BE2C (cell line): ENCODE results near the gene FLVCR2.
A peak's percentile ranks its signal among the peaks of the same experiment; 100 is the strongest.

Experiments used
- DNase-seq: peaks from one replicate; pipeline ENCODE4 v3.0.0-alpha.2; 2020
- H3K27me3 ChIP-seq: fragments of 250-450 bp; sonication (Bioruptor Pico); 2 replicates; pipeline ENCODE4 v1.5.1; 2020; ENCODE audit warnings: mild to moderate bottlenecking
- H3K36me3 ChIP-seq: fragments of 250-450 bp; sonication (Bioruptor Pico); 2 replicates; pipeline ENCODE4 v1.5.1; 2020; ENCODE audit warnings: mild to moderate bottlenecking
- H3K4me1 ChIP-seq: fragments of 250-450 bp; sonication (Bioruptor Pico); 2 replicates; pipeline ENCODE4 v1.5.1; 2020
- H3K4me3 ChIP-seq: 2 replicates; pipeline ENCODE4 v1.5.1; 2011; ENCODE audit warnings: low read depth, low read length
- H3K9me3 ChIP-seq: fragments of 250-450 bp; sonication (Bioruptor Pico); 2 replicates; pipeline ENCODE4 v1.5.1; 2020
- CTCF ChIP-seq: IDR thresholded peaks from 2 replicates; pipeline ENCODE4 v1.5.1; 2012; ENCODE audit warnings: mild to moderate bottlenecking, low read depth, low read length

Gene FLVCR2

GRCh38 chr14:75572104-75572503 lies 6.3 kb upstream of the FLVCR2 start:
- no peak overlapping the region for H3K4me3 ChIP-seq
- DNase-seq: no peak
- H3K9me3 ChIP-seq: no peaks in the 10 kb centered on the region
- no peaks in the 10 kb centered on the region for H3K36me3 ChIP-seq
- TF ChIP-seq CTCF: no peak
- H3K4me1 ChIP-seq: no peaks in the 10 kb centered on the region
- peaks cover 5% of the 10 kb centered on the region for H3K27me3 ChIP-seq

- Histone ChIP-seq H3K36me3 (no peaks in the 10 kb centered on the region), H3K4me1 (no peaks in the 10 kb centered on the region), H3K4me3 (no peak overlapping the region), H3K27me3 (peaks cover 11% of the 10 kb centered on the region), H3K9me3 (no peaks in the 10 kb centered on the region)
- no peak for DNase-seq
- TF ChIP-seq CTCF: no peak
Observed at GRCh38 chr14:75577090-75577489, 1.3 kb upstream of the FLVCR2 start.

GRCh38 chr14:75577729-75578101 lies 705 bp upstream of the FLVCR2 start:
- peak; percentile 90 for TF ChIP-seq CTCF
- peak overlapping the region; percentile 56 for H3K4me3 ChIP-seq
- H3K9me3 ChIP-seq: no peaks in the 10 kb centered on the region
- no peaks in the 10 kb centered on the region for H3K4me1 ChIP-seq
- H3K27me3 ChIP-seq: peaks cover 11% of the 10 kb centered on the region
- no peaks in the 10 kb centered on the region for H3K36me3 ChIP-seq
- peak; percentile 85 for DNase-seq

- Histone ChIP-seq H3K4me1 (no peaks in the 10 kb centered on the region), H3K36me3 (no peaks in the 10 kb centered on the region), H3K27me3 (peaks cover 11% of the 10 kb centered on the region), H3K9me3 (no peaks in the 10 kb centered on the region), H3K4me3 (peak overlapping the region; percentile 56)
- 0 out of 2 replicates have a peak, but pooled peaks have one; percentile 13 for TF ChIP-seq CTCF
- DNase-seq: no peak
Observed at GRCh38 chr14:75578786-75579337, 442 bp downstream of the FLVCR2 start.

- H3K4me3 ChIP-seq: no peak overlapping the region
- no peaks in the 10 kb centered on the region for H3K4me1 ChIP-seq
- H3K9me3 ChIP-seq: no peaks in the 10 kb centered on the region
- H3K36me3 ChIP-seq: no peaks in the 10 kb centered on the region
- peaks cover 11% of the 10 kb centered on the region for H3K27me3 ChIP-seq
- DNase-seq: no peak
- no peak for TF ChIP-seq CTCF
Observed at GRCh38 chr14:75579338-75579864, 981 bp downstream of the FLVCR2 start.

- no peak for DNase-seq
Observed at GRCh38 chr14:75579882-75580281, 1.5 kb downstream of the FLVCR2 start.

More at GRCh38 chr14:75579882-75580281, 1.5 kb downstream of the FLVCR2 start:
- Histone ChIP-seq H3K9me3 (no peaks in the 10 kb centered on the region), H3K36me3 (no peaks in the 10 kb centered on the region), H3K4me1 (no peaks in the 10 kb centered on the region), H3K4me3 (no peak overlapping the region), H3K27me3 (peaks cover 11% of the 10 kb centered on the region)
- TF ChIP-seq CTCF: no peak
